HCT116 (cell line): ENCODE measurements around the gene KCNH2. TPM values are rescaled to one million over a fixed set of nuclear protein-coding genes. Genes with fewer than 3 reads are reported as not detected.

Experiments
- ATAC-seq: fragments of 200-7000 bp; cut with Tn5 transposase; 2 replicates; pipeline ENCODE4 v1.9.1; 2020; ENCODE audit warnings: mild to moderate bottlenecking, moderate library complexity
- BruUV-seq: library from RNA; stranded (reverse); fragments of 400-500 nt; replicated peaks from 2 replicates; lab custom pipeline; 2021; lab: Mats Ljungman, UMichigan
- CTCF ChIA-PET: fragments of 300-600 bp; sonication (Branson Sonifier 250); formaldehyde crosslinking; loops from one replicate; lab custom pipeline; 2021; ENCODE audit warnings: antibody characterized with exemption; lab: Charles Lee
- POLR2A ChIA-PET: fragments of 300-600, 350-600 bp; sonication (Branson Sonifier 250); formaldehyde crosslinking; loops from one replicate; lab custom pipeline; 2021; ENCODE audit warnings: antibody characterized with exemption; lab: Charles Lee
- RAD21 ChIA-PET, 2 experiments: fragments of 300-600 bp; sonication (Branson Sonifier 250); formaldehyde crosslinking; loops; one replicate each; lab custom pipeline; 2023; ENCODE audit warnings: low total read pairs in 2 of 2; ENCODE audit not compliant: uncharacterized antibody in 2 of 2, unreplicated experiment in 2 of 2, low non-redundant PET in 1 of 2; lab: Charles Lee
- DNase-seq: peaks from one replicate; pipeline ENCODE4 v3.0.0-alpha.2; 2010; ENCODE audit warnings: low read depth, low spot score
- H2AFZ ChIP-seq: fragments of 200-600 bp; shearing (Covaris generic), sonication (generic); 2 replicates; pipeline ENCODE4 v1.6.1; 2017; ENCODE audit warnings: low read depth, mixed run types, mixed read lengths, antibody characterized with exemption, low read length; ENCODE audit not compliant: poor library complexity, severe bottlenecking
- H3K27ac ChIP-seq: 2 replicates; pipeline ENCODE4 v1.5.1; 2012; ENCODE audit warnings: low read depth, low read length
- H3K27me3 ChIP-seq: fragments of 200-600 bp; sonication (generic); 2 replicates; pipeline ENCODE4 v1.6.1; 2016; ENCODE audit warnings: mixed run types, low read length, mixed read lengths; ENCODE audit not compliant: insufficient read depth
- H3K36me3 ChIP-seq, 2 experiments: fragments of 200-500 bp in 1 of 2; fragments of 200-600 bp in 1 of 2; sonication (Bioruptor generic) in 1 of 2; sonication (generic) in 1 of 2; 2 replicates each; pipeline versions ENCODE4 v1.5.1 to v1.6.1; 2014 to 2016; ENCODE audit warnings: low read length in 2 of 2, inconsistent platforms in 1 of 2, mixed read lengths in 1 of 2, mixed run types in 1 of 2; ENCODE audit not compliant: insufficient read depth in 2 of 2, control insufficient read depth in 1 of 2
- H3K4me1 ChIP-seq, 2 experiments: fragments of 200-600 bp in 1 of 2; sonication (generic) in 1 of 2; 2 replicates each; pipeline versions ENCODE4 v1.5.1 to v1.6.1; 2012 to 2017; ENCODE audit warnings: low read length in 2 of 2, inconsistent platforms in 1 of 2, mild to moderate bottlenecking in 1 of 2, mixed read lengths in 1 of 2, mixed run types in 1 of 2, moderate library complexity in 1 of 2; ENCODE audit not compliant: insufficient read depth in 2 of 2, control insufficient read depth in 1 of 2
- H3K4me2 ChIP-seq: fragments of 200-600 bp; sonication (generic); 2 replicates; pipeline ENCODE4 v1.6.1; 2017; ENCODE audit warnings: mixed run types, low read length, mixed read lengths
- H3K4me3 ChIP-seq, 2 experiments: fragments of 200-600 bp in 1 of 2; sonication (generic) in 1 of 2; replicated peaks in 1 of 2; 2 replicates each; pipeline ENCODE4 v1.5.1; 2011 to 2016; ENCODE audit warnings: low read length in 2 of 2, control low read depth in 1 of 2, low read depth in 1 of 2, mild to moderate bottlenecking in 1 of 2, mixed read lengths in 1 of 2, mixed run types in 1 of 2
- H3K79me2 ChIP-seq: fragments of 200-600 bp; sonication (generic); 2 replicates; pipeline ENCODE4 v1.6.1; 2017; ENCODE audit warnings: mild to moderate bottlenecking, mixed run types, low read length, moderate library complexity, mixed read lengths; ENCODE audit not compliant: insufficient read depth
- H3K9ac ChIP-seq: fragments of 200-600 bp; sonication (generic); 2 replicates; pipeline ENCODE4 v1.6.1; 2016; ENCODE audit warnings: low read length, mixed read lengths
- H3K9me2 ChIP-seq: fragments of 200-600 bp; sonication (generic), shearing (Covaris generic); 2 replicates; pipeline ENCODE4 v1.6.1; 2017; ENCODE audit warnings: mixed run types, mild to moderate bottlenecking, moderate library complexity; ENCODE audit not compliant: insufficient read depth
- H3K9me3 ChIP-seq, 2 experiments: fragments of 200-500 bp in 1 of 2; fragments of 200-600 bp in 1 of 2; sonication (Bioruptor generic) in 1 of 2; sonication (generic) in 1 of 2; 2 replicates each; pipeline ENCODE4 v1.6.1; 2014 to 2017; ENCODE audit warnings: low read length in 2 of 2, mixed read lengths in 2 of 2, inconsistent platforms in 1 of 2, low read depth in 1 of 2, mild to moderate bottlenecking in 1 of 2, mixed run types in 1 of 2, moderate library complexity in 1 of 2; ENCODE audit not compliant: control insufficient read depth in 1 of 2, insufficient read depth in 1 of 2
- H4K20me1 ChIP-seq: fragments of 200-600 bp; sonication (generic), shearing (Covaris generic); 2 replicates; pipeline ENCODE4 v1.6.1; 2017; ENCODE audit warnings: mixed run types, mild to moderate bottlenecking, moderate library complexity; ENCODE audit not compliant: insufficient read depth
- CEBPB ChIP-seq: IDR thresholded peaks from 2 replicates; pipeline ENCODE4 v1.6.1; 2012; ENCODE audit warnings: low read depth
- POLR2AphosphoS5 ChIP-seq: IDR thresholded peaks from 2 replicates; pipeline ENCODE4 v1.6.1; 2011; ENCODE audit warnings: mild to moderate bottlenecking, low read depth, low read length, moderate library complexity
- RAD21 ChIP-seq: IDR thresholded peaks from 2 replicates; pipeline ENCODE4 v1.6.1; 2012; ENCODE audit warnings: low read depth, mild to moderate bottlenecking
- SP1 ChIP-seq: IDR thresholded peaks from 2 replicates; pipeline ENCODE4 v1.6.1; 2012; ENCODE audit warnings: low read depth
- SRF ChIP-seq: IDR thresholded peaks from 2 replicates; pipeline ENCODE4 v1.6.1; 2012; ENCODE audit warnings: low read depth
- ZNF274 ChIP-seq: fragments of 200-500 bp; sonication (Bioruptor generic); IDR thresholded peaks from 2 replicates; pipeline ENCODE4 v1.6.1; 2014; ENCODE audit warnings: mild to moderate bottlenecking, low read depth, low read length, inconsistent platforms
- intact Hi-C: fragments of 100-400 bp; cut with micrococcal nuclease; formaldehyde crosslinking; loops from 2 replicates; pipeline ENCODE4 v1.10.0; 2022
- total RNA-seq: library from RNA; stranded (reverse); gene quantifications from one replicate; pipeline ENCODE4 v1.2.1, GENCODE V29; 2021; ENCODE audit not compliant: unreplicated experiment
- TF ChIP-seq, protein P1 (sequence below): IDR thresholded peaks from 2 replicates; pipeline ENCODE4 v1.6.1; 2012

The KCNH2 gene
- total RNA-seq, 1 experiment from 2014 or later, result 9.7 TPM

DNA sequence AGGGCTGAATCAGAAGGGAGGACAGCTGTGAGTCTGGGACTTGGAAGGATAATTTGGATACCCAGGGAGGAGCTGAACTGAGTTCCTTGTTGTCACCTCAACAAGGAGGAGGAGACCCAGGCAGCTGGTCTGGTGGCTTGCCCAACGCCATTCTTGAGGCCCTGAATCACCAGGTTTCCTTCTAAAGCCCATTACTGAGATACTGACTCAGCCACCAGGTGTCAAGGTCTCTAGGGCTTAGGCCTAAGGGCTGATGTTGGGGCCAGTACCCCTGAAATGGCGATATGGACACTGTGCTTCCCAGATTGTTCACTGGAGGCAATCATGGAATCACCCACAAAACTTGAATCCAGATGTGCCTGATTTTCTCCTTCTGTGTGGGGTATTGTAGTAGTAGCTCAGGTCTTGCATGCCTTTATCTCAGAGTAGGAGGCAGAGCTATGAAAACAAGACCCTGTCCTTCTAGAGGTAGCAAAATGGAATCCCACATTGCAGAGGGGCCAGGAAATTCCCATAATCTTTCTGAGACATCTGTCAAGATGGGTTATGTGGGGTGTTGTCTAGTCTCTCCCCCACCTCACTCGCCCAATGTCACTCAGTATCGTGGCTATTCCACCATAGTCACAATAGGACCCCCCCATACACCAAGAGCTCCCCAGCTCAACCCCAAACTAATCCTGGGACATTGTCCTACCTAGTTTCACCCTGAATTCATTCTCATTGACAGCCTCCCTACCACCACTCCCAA lies 48.0 kb upstream of the KCNH2 start (continued):
- TF ChIP-seq, protein P1, sequence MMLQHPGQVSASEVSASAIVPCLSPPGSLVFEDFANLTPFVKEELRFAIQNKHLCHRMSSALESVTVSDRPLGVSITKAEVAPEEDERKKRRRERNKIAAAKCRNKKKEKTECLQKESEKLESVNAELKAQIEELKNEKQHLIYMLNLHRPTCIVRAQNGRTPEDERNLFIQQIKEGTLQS, result no peak
- TF ChIP-seq ZNF274 (no peak), POLR2AphosphoS5 (no peak), SP1 (no peak), RAD21 (no peak), CEBPB (no peak)

DNA sequence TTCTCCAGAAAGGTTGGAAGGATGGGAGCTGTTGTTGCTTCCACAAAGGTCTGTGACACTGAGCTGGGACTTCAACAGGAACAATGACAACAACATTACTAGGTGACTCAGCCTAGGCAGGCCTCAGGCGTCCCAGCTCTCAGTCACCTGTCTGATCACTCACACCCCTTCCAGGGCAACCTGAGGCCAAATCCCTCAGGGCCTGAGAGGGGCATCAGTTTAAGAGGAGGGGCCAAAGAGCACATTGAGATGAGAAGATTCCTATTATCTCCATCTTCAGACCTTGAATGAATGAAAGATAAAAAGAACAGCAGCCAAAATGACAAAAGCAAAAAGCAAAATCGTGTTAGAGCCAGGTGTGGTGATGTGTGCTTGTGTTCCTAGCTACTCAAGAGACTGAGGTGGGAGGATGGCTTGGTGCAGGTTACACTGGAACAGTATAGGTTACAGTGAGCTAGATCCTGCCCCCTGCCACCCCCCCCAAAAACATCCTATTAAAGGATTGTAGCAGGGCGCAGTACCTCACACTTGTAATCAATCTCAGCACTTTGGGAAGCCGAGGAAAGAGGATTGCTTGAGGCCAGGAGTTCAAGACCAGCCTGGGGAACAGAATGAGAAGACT lies 46.4 kb upstream of the KCNH2 start, which contains the start of gene ATG9B:
Gene ATG9B (minus strand): TSS at position 60 of the 622 bp plus-strand sequence. CDS start 71 bp downstream, outside the sequence.
- peak within 1 kb of the TSS; percentile 42 for H3K9ac ChIP-seq
- H3K27ac ChIP-seq, result no peak within 1 kb of the TSS
- peak within 1 kb of the TSS; percentile 57 for H3K4me2 ChIP-seq
- CTCF ChIA-PET, result interaction anchor here (1.0 to 2.5 kb wide), 4 partner anchors 12 to 87 kb away, joined by 3 to 7 read pairs (median 6); no protein-coding TSS in a partner anchor
- H3K9me3 ChIP-seq, result no peaks in the 10 kb centered on the region
- H3K27me3 ChIP-seq, result no peaks in the 10 kb centered on the region
- no peak within 1 kb of the TSS for H2AFZ ChIP-seq
- TF ChIP-seq CEBPB, result no peak
- 0 out of 2 replicates have a peak, but pooled peaks have one; percentile 15 for TF ChIP-seq POLR2AphosphoS5
- no peak for TF ChIP-seq SRF
- H3K4me3 ChIP-seq, result peak within 1 kb of the TSS in 1 of 2 experiments; percentile 8; a peak in 1 of 4 replicates
- intact Hi-C loops, result loop anchor here (5.0 kb wide), 1 partner anchor 88 kb away; no protein-coding TSS in a partner anchor
- RAD21 ChIA-PET, result interaction anchor here (0.6 to 0.9 kb wide), 2 partner anchors 62 to 123 kb away, joined by 3 read pairs; no protein-coding TSS in a partner anchor
- DNase-seq (no peak), ATAC-seq (no peak)
- H3K79me2 ChIP-seq, result peaks cover under 1% of the 10 kb centered on the region
- no TSS peak for BruUV-seq
- POLR2A ChIA-PET, result interaction anchor here (0.9 kb wide), 1 partner anchor 16 kb away, joined by 3 read pairs; no protein-coding TSS in a partner anchor
- H3K36me3 ChIP-seq, result no peaks in the 10 kb centered on the region
- H4K20me1 ChIP-seq, result no peaks in the 10 kb centered on the region
- peaks cover 6 to 52% of the 10 kb centered on the region in 2 experiments for H3K4me1 ChIP-seq
- no peaks in the 10 kb centered on the region for H3K9me2 ChIP-seq
